Measurements from ENCODE around the gene SERTAD1.

GRCh38 chr19:40443131-40443999 is 17.6 kb upstream of the SERTAD1 start:
- TF ChIP-seq CTCF (conservative IDR thresholded peaks at IDR 0.05; ENCODE audit: low read depth, low read length) (no peak), NFE2L2 (IDR thresholded peaks at IDR 0.05; ENCODE audit: low read depth, low read length) (no peak)

All from IMR-90 (cell line).